Measurements from ENCODE around the gene PM20D2.
"Not testable (repeated sequence)": the region's sequence is repeated elsewhere in the genome, so short reads cannot be mapped to it uniquely, and the experiment has no call there.

Gene PM20D2, protein sequence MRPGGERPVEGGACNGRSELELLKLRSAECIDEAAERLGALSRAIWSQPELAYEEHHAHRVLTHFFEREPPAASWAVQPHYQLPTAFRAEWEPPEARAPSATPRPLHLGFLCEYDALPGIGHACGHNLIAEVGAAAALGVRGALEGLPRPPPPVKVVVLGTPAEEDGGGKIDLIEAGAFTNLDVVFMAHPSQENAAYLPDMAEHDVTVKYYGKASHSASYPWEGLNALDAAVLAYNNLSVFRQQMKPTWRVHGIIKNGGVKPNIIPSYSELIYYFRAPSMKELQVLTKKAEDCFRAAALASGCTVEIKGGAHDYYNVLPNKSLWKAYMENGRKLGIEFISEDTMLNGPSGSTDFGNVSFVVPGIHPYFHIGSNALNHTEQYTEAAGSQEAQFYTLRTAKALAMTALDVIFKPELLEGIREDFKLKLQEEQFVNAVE

DNA sequence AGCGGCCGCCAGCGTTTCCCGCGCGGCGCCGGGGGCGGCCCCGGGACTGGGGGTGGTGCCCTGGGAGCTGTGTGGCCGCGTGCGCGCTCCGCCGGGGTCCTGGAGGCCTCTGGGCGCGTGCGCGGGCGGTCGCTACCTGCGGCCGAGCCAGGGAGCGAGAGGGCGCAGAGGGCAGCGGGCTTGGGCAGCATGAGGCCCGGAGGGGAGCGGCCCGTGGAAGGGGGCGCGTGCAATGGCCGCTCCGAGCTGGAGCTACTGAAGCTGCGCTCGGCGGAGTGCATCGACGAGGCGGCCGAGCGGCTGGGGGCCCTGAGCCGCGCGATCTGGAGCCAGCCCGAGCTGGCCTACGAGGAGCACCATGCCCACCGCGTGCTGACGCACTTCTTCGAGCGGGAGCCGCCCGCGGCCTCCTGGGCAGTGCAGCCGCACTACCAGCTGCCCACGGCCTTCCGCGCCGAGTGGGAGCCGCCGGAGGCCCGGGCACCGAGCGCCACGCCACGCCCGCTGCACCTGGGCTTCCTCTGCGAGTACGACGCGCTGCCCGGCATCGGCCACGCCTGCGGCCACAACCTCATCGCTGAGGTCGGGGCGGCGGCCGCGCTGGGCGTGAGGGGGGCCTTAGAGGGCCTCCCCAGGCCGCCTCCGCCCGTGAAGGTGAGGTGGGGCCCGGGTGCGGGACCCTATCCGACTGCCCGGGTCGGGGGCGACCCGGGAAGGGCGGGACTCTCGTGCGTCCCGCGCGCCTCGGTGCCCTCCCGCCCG is at the start of gene PM20D2:
Gene PM20D2, plus strand, starts transcription at position 100 of the 762 bp plus-strand sequence. Its CDS starts 90 bp downstream, at position 190.
- peak; percentile 46 for DNase-seq

DNA sequence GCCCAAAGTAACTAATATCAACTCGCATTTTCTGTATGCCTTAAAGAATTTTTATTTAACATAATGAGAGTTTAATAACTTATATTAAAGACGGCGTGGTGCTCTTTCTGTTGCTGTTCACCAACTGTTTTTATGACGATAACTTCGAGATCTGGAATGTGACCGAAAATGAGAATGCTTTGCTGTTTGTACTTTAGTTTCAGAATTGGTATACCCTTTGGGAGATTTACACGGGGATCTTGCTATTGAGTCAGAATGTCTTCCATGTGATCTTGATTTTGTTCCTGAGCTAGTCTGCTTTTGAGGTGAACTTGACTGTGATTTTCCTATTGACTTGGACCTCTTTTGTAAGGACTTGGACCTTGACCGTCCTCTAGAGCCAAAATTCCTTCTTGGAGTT is 47.4 kb upstream of the PM20D2 start:
- no peak for DNase-seq

DNA sequence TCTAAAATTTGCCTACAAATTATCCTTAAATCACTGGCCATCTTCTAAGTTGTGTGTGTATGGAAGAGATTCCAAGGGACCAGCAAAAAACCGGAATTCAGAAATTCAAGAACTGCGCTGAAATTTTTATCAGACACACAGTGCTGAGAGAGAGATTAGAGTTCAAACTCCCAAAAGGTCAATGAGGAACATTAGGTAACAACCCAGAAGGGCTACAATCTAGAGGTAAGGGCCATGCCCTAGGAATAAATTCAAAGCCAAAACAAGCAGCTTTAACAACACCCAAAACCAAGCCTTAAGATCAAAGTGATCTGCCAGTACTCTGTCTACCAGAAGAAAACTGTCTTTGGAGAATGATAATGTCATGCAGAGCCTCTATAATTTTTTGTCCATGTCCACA is 45.7 kb upstream of the PM20D2 start:
- no peak for DNase-seq

DNA sequence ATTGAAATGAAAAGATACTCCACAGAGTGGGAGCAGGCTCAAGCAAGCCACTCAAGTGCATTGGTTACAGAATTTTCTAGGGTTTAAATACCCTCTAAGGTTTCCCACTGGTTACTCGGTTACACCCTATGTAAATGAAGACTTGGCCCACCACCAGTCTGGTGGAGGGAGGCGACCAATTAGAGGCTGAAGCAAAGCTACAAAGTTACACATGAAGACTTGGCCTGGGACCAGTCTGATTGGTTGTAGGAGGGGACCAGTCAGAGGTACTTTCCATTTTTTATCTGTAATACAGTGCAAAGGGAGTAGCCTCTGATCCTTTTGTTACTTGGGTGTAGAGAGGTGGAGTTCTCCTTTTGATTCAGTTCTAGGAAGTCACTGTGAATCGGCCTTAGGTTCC is 35.6 kb upstream of the PM20D2 start:
- DNase-seq: no peak

DNA sequence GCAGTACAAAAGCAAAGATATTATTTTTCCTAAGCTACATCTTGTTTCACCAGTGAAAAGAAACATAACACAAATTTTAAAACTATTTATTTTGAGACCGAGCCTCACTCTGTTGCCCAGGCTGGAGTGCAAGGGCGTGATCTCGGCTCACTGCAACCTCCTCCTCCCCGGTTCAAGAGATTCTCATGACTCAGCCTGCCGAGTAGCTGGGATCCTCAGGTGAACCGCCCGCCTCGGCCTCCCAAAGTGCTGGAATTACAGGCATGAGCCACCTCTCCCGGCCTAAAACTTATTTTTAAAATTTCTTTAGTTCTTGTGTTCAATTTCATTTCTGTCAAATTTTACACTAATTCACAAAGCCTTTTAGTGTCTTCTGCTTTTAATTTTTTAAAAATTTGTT is 33.9 kb upstream of the PM20D2 start:
- no peak for DNase-seq

DNA sequence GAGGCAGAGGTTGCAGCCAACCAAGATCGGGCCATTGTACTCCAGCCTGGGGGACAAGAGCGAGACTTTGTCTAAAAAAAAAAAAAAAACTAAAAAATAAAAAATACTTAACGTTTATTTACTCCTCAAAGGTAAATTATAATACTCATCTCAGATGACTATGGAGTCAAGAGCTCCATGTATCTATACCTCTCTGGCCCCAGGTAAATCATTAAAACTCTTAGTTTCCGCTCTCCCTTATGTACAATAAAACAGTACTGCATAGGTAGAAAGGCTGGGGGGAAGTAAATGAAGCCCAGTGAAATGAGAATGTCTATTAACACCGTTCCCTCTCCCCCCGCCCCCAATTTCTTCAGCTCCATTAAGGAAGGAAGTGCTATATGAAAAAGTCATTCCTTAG is 29.2 kb upstream of the PM20D2 start:
- no peak for DNase-seq

DNA sequence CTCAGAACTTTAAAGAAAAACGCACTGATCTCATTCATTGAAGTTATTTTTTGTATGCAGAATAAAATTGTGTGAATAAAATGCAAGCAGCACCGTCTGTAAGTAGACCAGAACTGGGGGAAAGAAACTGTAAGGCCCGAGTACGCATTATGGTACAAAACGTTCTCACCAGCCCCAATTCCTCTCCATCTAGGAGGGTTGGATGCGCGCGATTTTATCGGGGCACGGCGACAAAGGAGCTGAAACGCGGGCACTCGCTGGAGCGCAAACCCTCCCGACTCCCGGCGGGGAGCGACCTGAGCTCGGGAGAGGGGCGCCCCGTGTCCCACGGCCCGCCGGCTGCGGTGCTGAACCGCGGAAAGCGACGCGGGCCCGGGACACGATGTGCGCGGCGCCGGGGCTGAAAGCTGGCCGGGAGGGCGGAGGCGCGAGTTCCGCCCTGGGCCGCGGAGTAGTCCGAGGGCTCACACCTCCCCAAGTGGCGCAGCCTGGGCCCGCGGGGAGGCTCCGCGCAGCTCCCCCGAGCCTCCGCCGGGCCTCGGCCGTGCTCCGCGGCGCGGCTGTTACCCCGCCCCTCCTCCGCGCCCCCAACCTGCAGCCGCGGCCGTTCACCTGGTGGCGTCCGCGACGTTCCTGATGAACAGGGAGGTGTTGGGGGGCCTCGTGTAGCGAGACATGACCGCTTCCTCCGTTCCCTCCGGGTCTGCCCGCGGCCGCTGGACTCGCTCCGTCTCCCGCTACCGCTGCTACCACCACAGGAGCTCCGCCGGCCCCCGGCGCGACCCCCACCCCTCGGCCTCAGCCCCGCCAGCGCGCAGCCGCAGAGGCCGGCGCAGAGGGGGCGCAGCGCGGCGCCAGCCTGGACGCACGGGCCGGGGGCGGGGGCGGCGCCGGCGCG is 28.4 kb upstream of the PM20D2 start, which contains the start of gene SRSF12:
Gene SRSF12, minus strand, starts transcription at position 861 of the 898 bp plus-strand sequence. Its CDS starts 184 bp downstream, at position 677.
- DNase-seq: no peak

DNA sequence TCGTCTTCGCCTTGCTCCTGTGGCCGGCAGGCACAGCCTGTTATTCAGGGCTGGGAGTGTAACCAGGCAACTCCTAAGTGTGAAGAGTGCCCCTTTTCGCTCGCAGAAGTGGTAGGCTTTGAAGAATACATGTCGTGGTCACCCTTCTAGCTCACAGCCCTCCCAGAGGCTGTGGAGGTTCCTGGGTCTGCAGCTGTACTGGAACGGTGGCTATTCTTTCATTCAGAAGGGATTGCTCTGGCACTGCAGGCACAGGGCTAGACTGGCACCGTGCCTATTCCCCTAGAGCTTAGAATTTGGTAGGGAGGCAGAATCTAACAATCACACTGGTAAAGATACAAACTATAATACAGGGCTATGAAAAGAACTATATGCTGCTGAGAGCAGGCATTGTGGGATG is 26.9 kb upstream of the PM20D2 start:
- DNase-seq: no peak

DNA sequence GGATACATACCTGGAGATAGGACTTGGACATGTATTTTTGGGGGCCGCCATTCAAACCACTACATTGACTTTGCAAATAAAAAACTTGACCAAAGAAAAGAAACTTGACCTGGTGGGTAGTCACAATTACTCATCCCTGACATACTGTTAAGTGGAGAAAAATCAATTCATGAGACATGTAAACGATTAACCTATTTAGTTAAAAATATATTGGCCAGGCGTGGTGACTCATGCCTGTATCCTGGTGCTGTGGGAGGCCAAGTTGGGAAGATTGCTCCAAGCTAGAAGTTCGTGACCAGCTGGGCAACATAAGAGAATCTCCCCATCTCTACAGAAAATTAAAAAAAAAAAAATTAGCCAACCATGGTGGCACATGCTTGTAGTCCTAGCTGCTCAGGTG is 25.5 kb upstream of the PM20D2 start:
- no peak for DNase-seq

DNA sequence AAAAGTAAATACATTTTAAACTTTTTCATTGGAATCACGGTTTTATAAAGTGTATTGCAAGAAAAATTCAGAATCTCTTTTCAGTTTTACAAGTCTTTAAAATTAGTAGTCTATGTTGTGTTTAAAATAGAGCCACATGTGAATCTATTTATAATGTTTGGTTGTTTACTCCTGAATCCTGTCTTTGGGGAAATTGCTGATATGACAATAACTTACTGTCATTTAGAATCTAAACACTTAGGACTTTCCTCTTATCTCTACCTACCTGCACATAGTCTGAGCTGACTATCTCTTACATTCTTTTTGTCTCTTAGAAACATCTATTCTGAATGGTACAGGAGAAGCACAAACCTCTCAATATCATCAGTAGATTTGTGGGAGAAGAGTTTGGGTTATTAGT is 23.9 kb upstream of the PM20D2 start:
- DNase-seq: no peak

DNA sequence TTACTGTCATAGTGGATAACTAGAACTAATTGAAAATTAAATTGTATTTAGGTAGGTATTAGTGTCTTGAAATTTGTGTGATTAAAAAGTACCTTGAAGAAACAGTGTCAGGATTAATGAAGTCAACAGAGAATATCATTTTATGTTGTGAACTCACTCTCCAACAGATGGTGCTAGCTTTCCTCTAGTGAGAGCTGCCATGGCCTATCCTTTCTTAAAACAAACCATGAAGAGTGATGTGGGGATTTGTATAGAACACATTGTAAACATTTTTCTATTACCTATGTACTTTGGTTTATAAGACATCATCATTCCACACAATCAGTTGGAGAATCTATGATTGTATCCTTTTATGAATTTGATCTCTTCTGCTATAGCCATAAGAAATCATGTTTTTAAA is 23.2 kb upstream of the PM20D2 start:
- DNase-seq: peak; percentile 33

DNA sequence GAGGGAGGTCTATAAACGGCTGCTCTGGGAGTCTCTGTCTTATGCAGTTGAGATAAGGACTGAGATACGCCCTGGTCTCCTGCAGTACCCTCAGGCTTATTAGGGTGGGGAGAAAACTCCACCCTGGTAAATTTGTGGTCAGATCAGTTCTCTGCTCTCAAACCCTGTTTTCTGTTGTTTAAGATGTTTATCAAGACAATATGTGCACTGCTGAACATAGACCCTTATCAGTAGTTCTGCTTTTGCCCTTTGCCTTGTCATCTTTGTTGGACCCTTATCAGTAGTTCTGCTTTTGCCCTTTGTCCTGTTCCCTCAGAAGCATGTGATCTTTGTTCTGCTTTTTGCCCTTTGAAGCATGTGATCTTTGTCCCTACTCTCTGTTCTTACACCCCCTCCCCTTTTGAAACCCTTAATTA is 17.6 kb upstream of the PM20D2 start:
- not testable (repeated sequence) for DNase-seq

DNA sequence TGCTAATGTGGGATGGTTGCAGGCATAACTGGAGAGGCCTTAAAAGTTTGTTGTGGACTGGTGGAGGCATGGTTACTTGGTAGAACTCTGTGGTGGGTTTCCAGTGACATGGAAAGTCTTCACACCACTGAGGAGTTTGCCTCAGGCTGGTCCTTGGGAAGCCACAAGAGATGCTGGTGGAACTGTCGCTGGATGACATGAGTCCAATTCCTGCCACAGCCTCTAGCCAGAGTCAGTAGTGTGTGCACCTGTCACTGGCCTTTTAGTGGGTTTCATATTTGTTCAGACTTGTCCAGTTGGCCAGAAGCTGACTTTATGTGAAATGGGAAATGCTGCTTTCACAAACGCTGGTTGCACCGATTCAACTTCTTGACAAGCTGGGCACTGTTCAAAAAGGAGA is 14.3 kb upstream of the PM20D2 start:
- DNase-seq: no peak

DNA sequence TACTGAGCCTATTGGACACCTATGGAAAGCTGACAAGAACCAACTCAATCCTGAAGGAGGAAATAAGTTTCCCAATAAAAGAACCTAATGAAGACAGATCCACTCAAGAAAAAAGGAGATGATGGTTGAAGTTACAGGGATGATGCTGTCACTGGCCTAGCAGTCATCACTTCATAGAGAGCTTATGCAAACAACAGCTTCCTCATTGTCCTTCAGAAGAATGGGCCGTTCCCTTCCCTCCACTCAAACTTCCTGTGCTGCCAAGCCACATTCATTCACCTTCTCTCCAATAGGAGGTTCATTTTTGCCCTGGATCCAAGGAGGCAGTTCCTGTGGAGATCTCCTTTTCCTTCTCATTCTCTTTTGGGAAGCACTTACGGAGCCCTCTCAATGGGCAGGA is 13.8 kb upstream of the PM20D2 start:
- no peak for DNase-seq

DNA sequence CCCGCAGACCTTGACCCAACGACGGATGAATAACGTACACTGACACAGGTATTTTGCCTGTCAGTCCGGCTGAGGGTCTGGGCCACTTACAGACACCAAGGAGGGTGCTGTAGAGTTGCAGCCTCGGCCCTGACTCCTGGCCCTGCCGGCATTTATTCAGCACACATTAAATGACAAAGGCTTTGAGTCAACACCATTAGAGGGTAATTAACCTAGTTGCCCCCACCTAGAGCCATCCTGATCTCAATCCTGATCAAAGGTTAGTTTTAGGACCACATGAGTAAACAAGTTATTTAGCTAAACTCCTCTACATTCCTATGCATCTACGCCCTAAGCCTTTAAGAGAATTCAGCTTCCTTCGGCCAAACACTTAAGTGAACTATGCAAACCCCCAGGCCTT is 11.9 kb upstream of the PM20D2 start:
- DNase-seq: no peak

DNA sequence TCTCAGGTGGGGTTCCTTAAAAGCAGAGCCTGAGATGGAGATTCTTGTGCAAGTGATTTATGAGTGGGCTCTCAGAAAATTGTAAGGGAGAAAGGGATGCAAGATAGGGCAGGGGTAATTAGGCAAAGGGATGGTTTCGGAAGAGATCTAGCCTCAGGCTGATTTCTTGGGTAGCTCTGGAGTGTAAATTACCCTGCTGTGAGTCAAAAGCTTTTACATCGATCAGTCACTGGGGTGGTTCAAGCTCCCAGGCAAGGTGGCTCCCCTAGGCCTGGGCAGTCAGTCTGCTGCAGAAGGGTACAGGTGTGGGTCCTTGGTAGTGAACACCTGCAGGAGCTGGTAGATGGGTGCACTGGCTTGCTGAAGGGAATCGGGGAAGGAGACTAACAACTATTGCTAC is 11.1 kb upstream of the PM20D2 start:
- no peak for DNase-seq

DNA sequence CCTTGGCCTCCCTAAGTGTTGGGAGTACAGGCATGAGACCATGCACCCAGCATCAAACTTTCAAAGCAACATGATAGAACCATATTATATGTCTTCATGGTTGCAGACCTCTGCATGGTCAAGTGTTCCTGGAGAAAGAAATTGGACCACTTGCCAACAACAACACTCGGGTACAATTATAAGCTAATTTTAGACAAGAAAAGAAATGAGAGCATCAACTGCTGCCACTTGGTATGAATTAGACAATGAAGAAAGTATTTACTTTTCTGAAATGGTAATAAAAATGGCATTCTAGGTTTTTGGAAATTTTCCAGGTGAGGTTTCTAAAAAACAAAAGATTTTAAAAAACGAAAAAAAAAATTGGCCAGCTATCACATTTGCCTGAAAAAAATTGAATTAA is 7.7 kb upstream of the PM20D2 start:
- DNase-seq: no peak

DNA sequence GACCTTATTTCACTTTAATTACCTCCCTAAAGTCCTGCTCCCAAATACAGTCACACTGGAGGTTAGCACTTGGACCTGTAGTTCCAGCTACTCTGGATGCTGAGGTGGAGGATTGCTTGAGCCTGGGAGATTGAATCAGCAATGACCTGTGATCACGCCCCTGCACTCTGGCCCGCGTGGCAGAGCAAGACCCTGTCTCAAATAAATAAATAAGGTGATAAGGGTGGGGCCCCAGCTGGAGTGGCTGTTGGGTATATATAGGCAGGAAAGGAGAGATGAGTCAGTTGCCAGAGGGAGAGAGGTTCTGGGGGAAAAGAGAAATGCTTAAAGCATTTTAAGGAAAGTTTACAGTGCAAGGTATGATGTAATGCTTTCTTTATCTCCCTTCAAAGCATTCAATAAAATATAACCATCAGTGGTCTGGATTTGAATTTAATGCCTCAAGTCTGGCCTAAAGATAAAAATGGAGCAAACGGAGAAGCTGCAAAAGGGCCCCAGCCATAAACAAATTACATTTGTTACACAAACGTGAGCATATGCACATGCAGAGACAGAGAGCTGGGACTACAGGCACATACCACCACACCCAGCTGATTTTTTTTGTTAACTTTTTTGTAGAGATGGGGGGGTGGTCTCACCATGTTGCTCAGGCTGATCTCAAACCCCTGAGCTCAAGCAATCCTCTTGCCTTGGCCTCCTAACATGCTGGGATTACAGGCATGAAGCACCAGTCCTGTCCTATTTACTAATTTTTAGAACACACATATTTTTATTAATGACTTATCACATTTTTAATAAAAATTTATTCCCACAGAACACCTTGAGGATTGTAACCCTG is 6.1 kb upstream of the PM20D2 start:
- no peak for DNase-seq

DNA sequence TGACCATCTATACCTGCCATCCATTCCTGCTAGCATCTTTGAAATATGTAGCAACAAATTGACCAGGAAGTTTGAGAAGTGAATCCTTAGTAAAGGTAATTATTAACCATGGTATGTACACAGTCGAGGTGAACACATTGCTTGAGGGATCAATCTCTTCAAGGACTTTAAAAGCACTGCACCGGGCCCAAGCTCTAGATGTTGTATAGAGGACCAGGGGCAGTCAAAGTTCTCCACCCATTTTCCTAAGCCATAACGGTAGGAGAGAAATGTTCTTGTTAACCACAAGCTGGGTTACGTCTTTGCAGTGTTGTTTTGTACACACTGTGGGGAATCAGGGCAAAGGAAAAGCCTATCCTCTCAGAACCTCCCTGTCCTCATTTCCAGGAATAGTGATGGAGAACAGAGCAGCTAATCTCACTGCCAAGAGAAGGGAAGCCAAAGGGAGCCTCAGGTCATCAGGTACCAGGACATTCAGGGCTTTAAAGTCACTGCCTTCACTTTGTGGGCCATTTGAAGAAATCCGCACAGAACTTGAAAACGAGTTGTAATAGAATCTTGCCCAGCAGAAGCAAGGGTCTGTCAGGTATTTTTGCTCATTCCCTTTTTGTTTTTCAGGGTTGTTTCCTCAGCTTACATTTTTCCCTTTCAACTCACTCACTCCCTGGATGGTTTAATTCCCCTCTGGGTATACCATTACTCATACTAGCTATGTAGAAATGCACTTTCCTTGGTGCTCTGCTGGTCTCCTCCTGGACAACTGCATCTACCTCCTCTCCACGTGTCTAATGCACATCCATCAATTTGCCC is 5.3 kb upstream of the PM20D2 start:
- no peak for DNase-seq

DNA sequence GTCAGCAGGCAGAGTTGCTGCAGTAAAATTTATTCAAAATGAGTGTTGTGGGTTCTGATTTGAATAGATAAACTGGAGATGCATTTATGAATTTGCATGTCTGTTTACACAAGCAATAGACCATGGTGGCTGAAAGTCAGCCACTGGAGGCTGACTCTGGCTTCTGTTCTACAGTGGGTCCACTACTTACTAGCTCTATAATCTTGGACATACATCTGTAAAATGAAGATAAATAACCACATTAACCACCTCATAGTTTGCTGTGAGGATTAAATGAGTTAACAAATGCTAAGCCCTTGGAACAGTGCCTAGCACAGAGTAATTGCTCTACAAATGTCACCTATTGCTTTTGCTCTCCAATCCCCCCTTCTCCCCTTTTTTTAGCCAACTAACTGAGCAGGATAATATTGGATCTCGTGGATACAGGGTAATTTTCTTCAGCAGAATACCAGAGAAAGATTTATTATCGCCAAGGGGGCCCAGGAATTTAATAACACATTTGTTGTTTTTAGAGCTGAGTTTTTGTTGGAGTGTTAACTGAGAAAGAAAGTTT is 1.4 kb upstream of the PM20D2 start:
- no peak for DNase-seq

Data from DMS 273 treated with DMSO at 0.1 percent for 48 hours (cell line).